Pancreas (tissue), 10 donors: ENCODE data around the gene RABGGTB. TPM values are rescaled to one million over a fixed set of nuclear protein-coding genes. Genes with fewer than 3 reads are reported as not detected.
"Not testable (repeated sequence)": the region's sequence is repeated elsewhere in the genome, so short reads cannot be mapped to it uniquely, and the experiment has no call there.

Source experiments
- ATAC-seq, 4 donors: fragments of 200-7000 bp; cut with Tn5 transposase; one replicate each; pipeline versions ENCODE4 v1.8.0 to v1.9.1; 2020; ENCODE audit warnings: mild to moderate bottlenecking in 4 of 4, moderate library complexity in 4 of 4
- DNase-seq, 6 donors: peaks; one replicate each; pipeline ENCODE4 v3.0.0-alpha.2; 2020
- FAIRE-seq: peaks from 2 replicates; lab custom pipeline; 2012; peaks lifted over from hg19 to GRCh38; lab: Jason Lieb, UNC
- H3K27ac ChIP-seq, 4 donors: fragments of 200-600 bp; sonication (generic); 1 replicate in 3 of 4; 2 replicates in 1 of 4; pipeline versions ENCODE4 v1.5.0 to v1.8.0; 2020
- H3K27me3 ChIP-seq, 4 donors: fragments of 200-600 bp; one replicate each; pipeline ENCODE4 v1.8.0; 2021
- H3K36me3 ChIP-seq, 3 donors: fragments of 200-600 bp; sonication (generic) in 1 of 3; one replicate each; pipeline versions ENCODE4 v1.5.0 to v1.8.0; 2020 to 2021
- H3K4me1 ChIP-seq, 3 donors: fragments of 200-600 bp; one replicate each; pipeline ENCODE4 v1.8.0; 2021
- H3K4me3 ChIP-seq, 4 donors: fragments of 200-600 bp; sonication (generic) in 2 of 4; one replicate each; pipeline versions ENCODE4 v1.5.0 to v1.8.0; 2020 to 2021
- H3K9me3 ChIP-seq, 4 donors: fragments of 200-600 bp; one replicate each; pipeline ENCODE4 v1.8.0; 2021
- CTCF ChIP-seq, 4 donors: fragments of 200-600 bp; sonication (generic) in 3 of 4; IDR thresholded peaks; one replicate each; pipeline versions ENCODE4 v1.5.0 to v1.8.0; 2021; ENCODE audit warnings: antibody characterized with exemption in 4 of 4
- WGBS, 2 donors: extraction: QIAGEN DNeasy Blood & Tissue Kit; methylation state at CpG; one replicate each; pipeline ENCODE4 v1.1.7; 2013; 5-methylcytosine and 5-hydroxymethylcytosine counted together
- intact Hi-C, 3 donors: fragments of 100-400 bp; cut with DNase I; formaldehyde crosslinking; loops; one replicate each; pipeline versions ENCODE4 v1.11.1 to v1.14.2; 2022
- polyA plus RNA-seq, 2 donors: library from polyadenylated mRNA; stranded (reverse); fragments of 200-250 nt; gene quantifications; one replicate each; pipeline ENCODE4 v1.2.3, GENCODE V29; 2013
- total RNA-seq, 6 donors: library from RNA; stranded (reverse); fragmentation: NEBNext Ultra II Directional in 4 of 6; extraction: Animal tissue kit (Norgen Biotek cat#: 25700) in 4 of 6; gene quantifications; one replicate each; pipeline versions ENCODE4 v1.2.1 to v1.2.4, GENCODE V29; 2021 to 2023
- donor health status: healthy with polysubstance abuse.
- donor health status: DM: no; HTN: no; CAD: no; lungs with moderate emphysema.
- donor health status: DM: no; HTN: no; CAD: no.
- donor health status: control.
- donor health status: control.
- donor health status: Bipolar disorder and iron deficiency.
- donor health status: DM: yes; HTN: yes; CAD: no.
- donor health status: DM: no; HTN: no; CAD: no.
- donor health status: DM: no; HTN: no; CAD: no.
- donor health status: DM: yes; HTN: yes; CAD: no.

Gene RABGGTB
- total RNA-seq (10 to 100 TPM; 31.7 to 47.8 (median 36.6) TPM), polyA plus RNA-seq (10 to 100 TPM; 31.5 to 59.2 TPM)

- WGBS, 2 donors, result 0% methylated on average over 28 of the region's 28 CpGs
- TF ChIP-seq CTCF (IDR thresholded peaks at IDR 0.05), result no peak
- peak within 1 kb of the TSS; percentile 67 to 90 (median 77) for H3K27ac ChIP-seq
- H3K9me3 ChIP-seq, result no peaks in the 10 kb centered on the region
- peak; percentile 92 to 97 (median 94) for DNase-seq
- intact Hi-C loops, result no loop called here
- no peaks in the 10 kb centered on the region for H3K27me3 ChIP-seq
- FAIRE-seq, result peak; percentile 47
- peak; percentile 99 to 100 (median 100) for ATAC-seq
- H3K4me3 ChIP-seq, result peak within 1 kb of the TSS; percentile 55 to 71 (median 66)
- peaks cover 20 to 40% (median 27%) of the 10 kb centered on the region in 3 donors for H3K4me1 ChIP-seq
- peaks cover 0 to 10% (median 0%) of the 10 kb centered on the region in 3 donors for H3K36me3 ChIP-seq
Measured at GRCh38 chr1:75785983-75786853, at the start of gene RABGGTB. TSS of gene RABGGTB (plus strand) at chr1:75786256. CDS start at chr1:75786272, 16 bp downstream.

GRCh38 chr1:75742047-75742625 is 43.9 kb upstream of the RABGGTB start:
- Histone ChIP-seq H3K36me3 (peaks cover 0 to 46% (median 2%) of the 10 kb centered on the region in 3 donors), H3K4me1 (no peaks in the 10 kb centered on the region), H3K27me3 (no peaks in the 10 kb centered on the region), H3K9me3 (no peaks in the 10 kb centered on the region), H3K27ac (no peak overlapping the region), H3K4me3 (no peak overlapping the region)
- FAIRE-seq, result no peak
- no peak for TF ChIP-seq CTCF (IDR thresholded peaks at IDR 0.05)
- intact Hi-C loops, result no loop called here
- no peak for ATAC-seq
- no peak for DNase-seq
- 92 to 98% methylated on average over 6 of the region's 6 CpGs for WGBS, 2 donors

GRCh38 chr1:75745276-75745675 is 40.8 kb upstream of the RABGGTB start:
- Histone ChIP-seq H3K27me3 (no peaks in the 10 kb centered on the region), H3K27ac (no peak overlapping the region), H3K36me3 (peaks cover 0 to 40% (median 0%) of the 10 kb centered on the region in 3 donors), H3K4me1 (no peaks in the 10 kb centered on the region), H3K9me3 (no peaks in the 10 kb centered on the region), H3K4me3 (no peak overlapping the region)
- no peak for TF ChIP-seq CTCF (IDR thresholded peaks at IDR 0.05)
- ATAC-seq, result no peak
- intact Hi-C loops, result no loop called here
- WGBS, 2 donors, result 70 to 93% methylated on average over 4 of the region's 4 CpGs
- FAIRE-seq, result no peak
- no peak for DNase-seq

GRCh38 chr1:75757210-75757609 is 28.8 kb upstream of the RABGGTB start:
- H3K36me3 ChIP-seq, result peaks cover 0 to 21% (median 7%) of the 10 kb centered on the region in 3 donors
- FAIRE-seq, H3K9me3 ChIP-seq, DNase-seq, H3K4me3 ChIP-seq, H3K4me1 ChIP-seq, ATAC-seq, H3K27me3 ChIP-seq, intact Hi-C loops, H3K27ac ChIP-seq: not testable (repeated sequence)

- H3K27ac ChIP-seq, H3K4me1 ChIP-seq, DNase-seq, H3K9me3 ChIP-seq, H3K27me3 ChIP-seq, ATAC-seq, intact Hi-C loops, FAIRE-seq, H3K4me3 ChIP-seq: not testable (repeated sequence)
- peaks cover 0 to 16% (median 7%) of the 10 kb centered on the region in 3 donors for H3K36me3 ChIP-seq
- WGBS, 2 donors, result 83 to 98% methylated on average over 4 of the region's 4 CpGs
Measured at GRCh38 chr1:75758543-75758942, 27.5 kb upstream of the RABGGTB start.
